AG09309 (cell line): Measurements from ENCODE around the gene SH3RF2.

Experiments used
- DNase-seq: peaks from one replicate; pipeline ENCODE4 v3.0.0-alpha.2; 2010; ENCODE audit warnings: low read depth
- H3K4me3 ChIP-seq: 2 replicates; pipeline ENCODE4 v1.5.1; 2011; ENCODE audit warnings: mild to moderate bottlenecking, low read depth, low read length, moderate library complexity; ENCODE audit not compliant: control insufficient read depth
- TF ChIP-seq, protein P1 (sequence below): IDR thresholded peaks from 2 replicates; pipeline ENCODE4 v1.5.1; 2011; ENCODE audit warnings: mild to moderate bottlenecking, low read depth, low read length, inconsistent platforms; ENCODE audit not compliant: insufficient read depth, control insufficient read depth; ENCODE audit errors: missing control alignments

SH3RF2 gene

DNA sequence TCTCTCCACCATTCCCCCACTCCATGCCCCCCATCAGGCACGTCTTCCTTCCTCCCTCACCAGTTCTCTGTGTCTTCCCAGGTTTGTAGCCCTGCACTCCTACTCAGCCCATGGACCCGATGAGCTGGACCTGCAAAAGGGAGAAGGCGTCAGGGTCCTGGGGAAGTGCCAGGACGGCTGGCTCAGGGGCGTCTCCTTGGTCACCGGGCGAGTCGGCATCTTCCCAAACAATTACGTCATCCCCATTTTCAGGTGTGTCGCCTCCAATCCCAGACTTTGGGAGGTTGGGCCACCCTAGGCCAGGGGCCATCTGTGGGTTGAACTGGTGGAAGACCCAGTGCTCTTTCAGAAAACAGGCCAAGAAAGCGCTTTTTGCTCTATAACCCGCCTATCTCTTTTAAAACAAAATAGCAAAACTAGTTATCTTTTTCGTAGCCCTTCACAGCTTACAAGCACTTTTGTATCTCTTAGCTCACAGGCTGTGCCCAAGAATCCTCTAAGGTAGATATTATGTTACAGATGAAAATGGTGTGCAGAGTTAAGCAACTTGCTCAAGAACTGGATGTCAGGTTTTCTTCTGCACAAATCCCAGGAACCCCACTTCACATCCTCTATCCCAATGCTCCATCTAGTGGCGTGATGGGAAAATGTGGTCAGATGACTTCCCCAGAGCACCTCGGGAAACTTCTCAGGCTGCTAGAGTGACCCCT is 112.8 kb downstream of the SH3RF2 start:
- no peak overlapping the region for H3K4me3 ChIP-seq
- DNase-seq, result peak; percentile 63
- TF ChIP-seq, protein P1, sequence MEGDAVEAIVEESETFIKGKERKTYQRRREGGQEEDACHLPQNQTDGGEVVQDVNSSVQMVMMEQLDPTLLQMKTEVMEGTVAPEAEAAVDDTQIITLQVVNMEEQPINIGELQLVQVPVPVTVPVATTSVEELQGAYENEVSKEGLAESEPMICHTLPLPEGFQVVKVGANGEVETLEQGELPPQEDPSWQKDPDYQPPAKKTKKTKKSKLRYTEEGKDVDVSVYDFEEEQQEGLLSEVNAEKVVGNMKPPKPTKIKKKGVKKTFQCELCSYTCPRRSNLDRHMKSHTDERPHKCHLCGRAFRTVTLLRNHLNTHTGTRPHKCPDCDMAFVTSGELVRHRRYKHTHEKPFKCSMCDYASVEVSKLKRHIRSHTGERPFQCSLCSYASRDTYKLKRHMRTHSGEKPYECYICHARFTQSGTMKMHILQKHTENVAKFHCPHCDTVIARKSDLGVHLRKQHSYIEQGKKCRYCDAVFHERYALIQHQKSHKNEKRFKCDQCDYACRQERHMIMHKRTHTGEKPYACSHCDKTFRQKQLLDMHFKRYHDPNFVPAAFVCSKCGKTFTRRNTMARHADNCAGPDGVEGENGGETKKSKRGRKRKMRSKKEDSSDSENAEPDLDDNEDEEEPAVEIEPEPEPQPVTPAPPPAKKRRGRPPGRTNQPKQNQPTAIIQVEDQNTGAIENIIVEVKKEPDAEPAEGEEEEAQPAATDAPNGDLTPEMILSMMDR, result peak; percentile 84

DNA sequence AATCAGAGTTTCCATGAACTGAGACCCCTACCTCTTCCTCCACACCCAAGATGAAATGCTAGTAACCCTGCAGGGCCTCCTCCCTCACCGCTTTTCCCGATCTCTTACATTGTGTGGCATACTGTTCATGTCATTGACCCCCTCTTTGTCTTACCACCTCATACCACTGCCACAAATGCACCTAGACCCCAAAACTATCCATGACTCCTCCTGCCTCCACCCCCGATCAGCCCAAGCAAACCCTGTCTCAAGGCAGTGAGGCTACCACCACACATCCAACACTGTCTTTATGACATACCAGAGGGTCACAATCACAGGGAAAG is 113.3 kb downstream of the SH3RF2 start:
- TF ChIP-seq, protein P1, result no peak
- no peak overlapping the region for H3K4me3 ChIP-seq
- DNase-seq, result no peak

DNA sequence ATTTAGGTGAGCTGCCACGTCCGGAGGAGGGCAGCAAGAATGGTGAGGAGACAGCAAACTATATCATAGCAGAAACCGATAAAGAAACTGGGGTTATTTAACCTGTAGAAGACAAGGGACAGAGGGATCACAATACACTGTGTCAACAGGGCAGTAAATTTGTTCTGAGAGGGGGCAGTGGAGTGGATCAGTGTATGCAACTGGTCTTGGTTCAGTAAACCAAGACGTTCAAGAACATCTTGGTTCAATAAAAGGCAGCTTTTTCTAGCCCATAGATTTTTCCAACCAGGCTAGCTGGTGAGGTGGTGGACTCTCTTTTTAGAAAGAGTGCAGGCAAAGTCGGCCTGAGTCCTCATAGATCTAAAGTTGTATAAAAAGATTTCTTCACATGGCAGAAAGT is 113.7 kb downstream of the SH3RF2 start:
- H3K4me3 ChIP-seq, result no peak overlapping the region
- no peak for DNase-seq
- TF ChIP-seq, protein P1, result no peak

DNA sequence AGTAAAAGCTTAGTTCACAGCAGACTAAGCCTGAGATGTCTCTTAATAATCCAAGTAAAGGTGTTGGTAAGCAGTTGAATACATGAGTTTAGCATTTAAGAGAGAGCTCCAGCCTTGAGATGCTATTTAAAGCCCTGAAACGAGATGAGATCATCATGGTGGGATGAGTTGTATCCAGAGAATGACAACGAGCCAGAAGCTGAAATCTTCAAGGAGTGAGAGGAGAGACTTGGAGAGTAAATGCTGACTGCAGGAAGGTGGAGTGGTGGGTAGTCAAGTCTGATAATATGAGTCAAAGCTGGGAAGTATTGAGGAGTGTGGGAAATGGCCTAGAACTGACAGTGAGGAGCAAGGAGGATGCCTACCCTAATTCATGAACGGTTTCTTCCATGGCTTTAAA is 115.3 kb downstream of the SH3RF2 start:
- DNase-seq, result peak; percentile 24
- TF ChIP-seq, protein P1, result no peak
- no peak overlapping the region for H3K4me3 ChIP-seq

DNA sequence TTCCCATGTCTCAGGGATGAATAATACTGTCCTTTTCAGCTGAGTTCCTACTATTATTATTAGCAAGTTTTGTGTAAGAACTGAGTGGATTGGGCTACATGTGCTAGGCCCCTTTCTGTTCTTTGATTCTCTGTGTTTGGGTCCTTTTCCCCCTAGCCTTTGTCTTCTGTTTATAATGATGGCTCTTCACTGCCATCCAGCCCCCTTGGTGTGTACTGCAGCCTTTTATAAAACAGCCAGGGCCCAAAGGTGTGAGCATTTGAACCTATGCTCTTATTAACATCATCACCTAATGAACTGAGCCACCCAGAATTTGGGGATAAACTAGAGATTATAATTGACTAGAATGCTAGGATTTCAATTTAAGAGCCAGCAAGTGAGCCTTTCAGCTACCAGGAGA is 116.4 kb downstream of the SH3RF2 start:
- TF ChIP-seq, protein P1, result no peak
- DNase-seq, result no peak
- H3K4me3 ChIP-seq, result no peak overlapping the region

DNA sequence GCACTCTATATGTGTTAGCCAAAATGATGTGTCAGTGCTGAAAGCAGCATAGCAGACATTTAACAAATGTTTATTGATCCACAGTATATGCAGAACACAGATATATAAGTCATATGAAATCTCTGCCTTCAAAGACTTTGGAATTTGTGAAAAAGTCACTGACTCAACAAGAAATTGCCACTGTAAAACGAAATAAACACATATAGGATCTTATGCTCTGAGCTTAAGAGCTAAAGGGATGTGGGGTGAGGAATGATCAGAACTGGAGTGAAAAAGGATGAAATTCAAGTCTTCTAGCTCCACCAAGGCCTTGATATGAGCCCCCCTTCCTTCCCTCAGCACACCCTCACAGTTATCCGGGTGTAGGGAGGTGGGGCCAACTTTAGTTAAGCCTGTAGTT is 119.1 kb downstream of the SH3RF2 start:
- no peak for DNase-seq
- TF ChIP-seq, protein P1, result no peak
- H3K4me3 ChIP-seq, result no peak overlapping the region
